Endodermal cell (in vitro differentiated cells): Measurements from ENCODE around the gene CDH15. TPM values are rescaled to one million over a fixed set of nuclear protein-coding genes. Genes with fewer than 3 reads are reported as not detected.

Experiments used
- DNase-seq: peaks from one replicate; pipeline ENCODE4 v3.0.0-alpha.2; 2017
- H3K27ac ChIP-seq: 2 replicates; pipeline ENCODE4 v1.5.1; 2013; ENCODE audit warnings: mild to moderate bottlenecking, low read depth, low read length, moderate library complexity
- H3K27me3 ChIP-seq: 2 replicates; pipeline ENCODE4 v1.6.1; 2013; ENCODE audit warnings: mild to moderate bottlenecking, low read length, moderate library complexity; ENCODE audit not compliant: insufficient read depth, control insufficient read depth, poor library complexity, severe bottlenecking
- H3K36me3 ChIP-seq: 2 replicates; pipeline ENCODE4 v1.7.0; 2013; ENCODE audit warnings: mild to moderate bottlenecking, low read length, moderate library complexity; ENCODE audit not compliant: control insufficient read depth, insufficient read depth
- H3K4me1 ChIP-seq: one replicate; pipeline ENCODE4 v1.7.0; 2013; ENCODE audit warnings: low read length; ENCODE audit not compliant: control insufficient read depth, insufficient read depth
- H3K4me3 ChIP-seq: 2 replicates; pipeline ENCODE4 v1.5.1; 2013; ENCODE audit warnings: mild to moderate bottlenecking, low read length, moderate library complexity
- H3K9ac ChIP-seq: 2 replicates; pipeline ENCODE4 v1.6.1; 2013; ENCODE audit warnings: mild to moderate bottlenecking, low read length, moderate library complexity; ENCODE audit not compliant: poor library complexity, severe bottlenecking; ENCODE audit errors: extremely low read depth
- H3K9me3 ChIP-seq: 2 replicates; pipeline ENCODE4 v1.6.1; 2013; ENCODE audit warnings: mild to moderate bottlenecking, low read length, moderate library complexity; ENCODE audit not compliant: control insufficient read depth
- H3K27ac Mint-ChIP-seq: 2 replicates; pipeline ENCODE4 v1.8.0; 2020; ENCODE audit warnings: mixed read lengths
- H3K27me3 Mint-ChIP-seq: 2 replicates; pipeline ENCODE4 v1.8.0; 2021; ENCODE audit warnings: mild to moderate bottlenecking, mixed read lengths; ENCODE audit not compliant: insufficient read depth
- H3K36me3 Mint-ChIP-seq: 2 replicates; pipeline ENCODE4 v1.8.0; 2020; ENCODE audit warnings: low read depth, mixed read lengths
- H3K4me1 Mint-ChIP-seq: 2 replicates; pipeline ENCODE4 v1.8.0; 2020; ENCODE audit warnings: mixed read lengths
- H3K4me3 Mint-ChIP-seq: 2 replicates; pipeline ENCODE4 v1.8.0; 2020; ENCODE audit warnings: mild to moderate bottlenecking, moderate library complexity, mixed read lengths
- H3K9me3 Mint-ChIP-seq: 2 replicates; pipeline ENCODE4 v1.8.0; 2020; ENCODE audit warnings: mild to moderate bottlenecking, mixed read lengths
- CTCF ChIP-seq: fragments of 200-600 bp; sonication (generic); conservative IDR thresholded peaks from 2 replicates; pipeline ENCODE4 v1.5.0; 2021; ENCODE audit warnings: antibody characterized with exemption, mild to moderate bottlenecking
- WGBS, 2 experiments: methylation state at CpG; one replicate each; pipeline versions ENCODE4 v1.1.5 to v1.1.7; 2013; ENCODE audit warnings: missing lambda C conversion rate in 2 of 2, mixed read lengths in 1 of 2; ENCODE audit not compliant: insufficient coverage in 1 of 2, insufficient read length in 1 of 2; 5-methylcytosine and 5-hydroxymethylcytosine counted together
- total RNA-seq, 2 donors: library from RNA; stranded (reverse); fragmentation: NEBNext Ultra II Directional in 1 of 2; extraction: Animal tissue kit (Norgen Biotek cat#: 25700) in 1 of 2; gene quantifications; 2 replicates in 1 of 2; 3 replicates in 1 of 2; pipeline ENCODE4 v1.2.1, GENCODE V29; 2021

Gene CDH15
- total RNA-seq, 2 donors from 2014 or later, result 0.11 to 0.15 TPM

GRCh38 chr16:89193576-89194293, 22.2 kb downstream of the CDH15 start:
- Histone ChIP-seq H3K9ac (no peak overlapping the region), H3K36me3 (no peaks in the 10 kb centered on the region), H3K9me3 (no peaks in the 10 kb centered on the region), H3K4me3 (no peak overlapping the region), H3K27ac (no peak overlapping the region), H3K4me1 (no peaks in the 10 kb centered on the region), H3K27me3 (peaks cover 34% of the 10 kb centered on the region)
- 89 to 90% methylated on average over 14 to 38 of the region's 38 CpGs for WGBS, 2 experiments
- TF ChIP-seq CTCF, result peak; percentile 40
- Mint-ChIP-seq H3K4me1 (no peaks in the 10 kb centered on the region), H3K4me3 (no peak overlapping the region), H3K27ac (no peak overlapping the region), H3K27me3 (peaks cover 22% of the 10 kb centered on the region), H3K36me3 (no peaks in the 10 kb centered on the region), H3K9me3 (no peaks in the 10 kb centered on the region)
- peak; percentile 65 for DNase-seq

- no peaks in the 10 kb centered on the region for H3K9me3 Mint-ChIP-seq
- TF ChIP-seq CTCF, result no peak
- no peaks in the 10 kb centered on the region for H3K36me3 ChIP-seq
- H3K36me3 Mint-ChIP-seq, result no peaks in the 10 kb centered on the region
- H3K27ac ChIP-seq, result no peak overlapping the region
- no peak overlapping the region for H3K9ac ChIP-seq
- no peaks in the 10 kb centered on the region for H3K4me1 ChIP-seq
- H3K27me3 ChIP-seq, result peaks cover 30% of the 10 kb centered on the region
- peak; percentile 45 for DNase-seq
- 93 to 94% methylated on average over 36 to 45 of the region's 45 CpGs for WGBS, 2 experiments
- no peaks in the 10 kb centered on the region for H3K9me3 ChIP-seq
- H3K27me3 Mint-ChIP-seq, result peaks cover 29% of the 10 kb centered on the region
- H3K4me3 Mint-ChIP-seq, result no peak overlapping the region
- no peak overlapping the region for H3K27ac Mint-ChIP-seq
- H3K4me1 Mint-ChIP-seq, result no peaks in the 10 kb centered on the region
- no peak overlapping the region for H3K4me3 ChIP-seq
Measured at GRCh38 chr16:89194340-89195311, 23.1 kb downstream of the CDH15 start.

- DNase-seq, result peak; percentile 50
- Mint-ChIP-seq H3K4me3 (no peak overlapping the region), H3K36me3 (no peaks in the 10 kb centered on the region), H3K27ac (no peak overlapping the region), H3K9me3 (no peaks in the 10 kb centered on the region), H3K4me1 (peaks cover under 1% of the 10 kb centered on the region), H3K27me3 (peaks cover 33% of the 10 kb centered on the region)
- TF ChIP-seq CTCF, result no peak
- WGBS, 2 experiments, result 92% methylated on average over 16 to 21 of the region's 21 CpGs
- H3K4me1 ChIP-seq, result no peaks in the 10 kb centered on the region
- H3K27ac ChIP-seq, result no peak overlapping the region
- H3K36me3 ChIP-seq, result no peaks in the 10 kb centered on the region
- H3K9ac ChIP-seq, result no peak overlapping the region
- peaks cover 30% of the 10 kb centered on the region for H3K27me3 ChIP-seq
- H3K9me3 ChIP-seq, result no peaks in the 10 kb centered on the region
- no peak overlapping the region for H3K4me3 ChIP-seq
Measured at GRCh38 chr16:89195521-89196171, 24.1 kb downstream of the CDH15 start.
